HepG2 (cell line): ENCODE measurements around the gene CD300A. TPM values are rescaled to one million over a fixed set of nuclear protein-coding genes. Genes with fewer than 3 reads are reported as not detected.

Experiments
- ARNT2 ChIP-seq: sonication (generic); formaldehyde crosslinking; IDR thresholded peaks from 2 replicates; pipeline ENCODE4 v1.8.0; 2022; ENCODE audit warnings: mild to moderate bottlenecking, low read depth, missing genetic modification reagents, moderate library complexity
- IRF2 ChIP-seq: IDR thresholded peaks from 2 replicates; pipeline ENCODE4 v1.6.1; 2018; ENCODE audit warnings: missing genetic modification reagents, missing compliant biosample characterization
- LCORL ChIP-seq, 2 experiments: fragments of 450-650 bp in 1 of 2; sonication (generic) in 1 of 2; formaldehyde crosslinking in 1 of 2; IDR thresholded peaks; 2 replicates each; pipeline versions ENCODE4 v1.5.0 to v1.6.1; 2017 to 2020; ENCODE audit warnings: antibody characterized with exemption in 1 of 2, missing genetic modification reagents in 1 of 2
- RBM39 ChIP-seq: fragments of 200-400 bp; formaldehyde crosslinking; IDR thresholded peaks from one replicate; pipeline ENCODE4 v1.6.1; 2018; ENCODE audit warnings: antibody characterized with exemption, mild to moderate bottlenecking, low read depth, low read length; ENCODE audit not compliant: poor library complexity, severe bottlenecking
- SMARCC2 ChIP-seq: fragments of 450-650 bp; IDR thresholded peaks from 2 replicates; pipeline ENCODE4 v1.6.1; 2017; ENCODE audit warnings: antibody characterized with exemption, mild to moderate bottlenecking
- THYN1 ChIP-seq: sonication (generic); formaldehyde crosslinking; IDR thresholded peaks from 2 replicates; pipeline ENCODE4 v1.8.1; 2023; ENCODE audit warnings: low read depth, mild to moderate bottlenecking, moderate library complexity, missing genetic modification reagents, borderline replicate concordance
- ZNF382 ChIP-seq: sonication (generic); formaldehyde crosslinking; IDR thresholded peaks from 2 replicates; pipeline ENCODE4 v1.5.0; 2020; ENCODE audit warnings: missing genetic modification reagents, mild to moderate bottlenecking, borderline replicate concordance
- ZNF383 ChIP-seq: sonication (generic); formaldehyde crosslinking; IDR thresholded peaks from 2 replicates; pipeline ENCODE4 v1.4.0; 2020; ENCODE audit warnings: missing genetic modification reagents, mild to moderate bottlenecking, borderline replicate concordance
- ZNF430 ChIP-seq: sonication (generic); formaldehyde crosslinking; IDR thresholded peaks from 2 replicates; pipeline ENCODE4 v1.9.0; 2021; ENCODE audit warnings: mild to moderate bottlenecking, missing genetic modification reagents
- ZNF496 ChIP-seq: sonication (generic); formaldehyde crosslinking; IDR thresholded peaks from 2 replicates; pipeline ENCODE4 v1.8.1; 2023; ENCODE audit warnings: mild to moderate bottlenecking, moderate library complexity, missing genetic modification reagents; ENCODE audit not compliant: insufficient replicate concordance
- ZNF549 ChIP-seq: sonication (generic); formaldehyde crosslinking; IDR thresholded peaks from 2 replicates; pipeline ENCODE4 v1.5.0; 2020; ENCODE audit warnings: missing genetic modification reagents
- ZNF569 ChIP-seq: sonication (generic); formaldehyde crosslinking; IDR thresholded peaks from 2 replicates; pipeline ENCODE4 v1.5.0; 2020; ENCODE audit warnings: mild to moderate bottlenecking, missing genetic modification reagents, moderate library complexity, borderline replicate concordance
- ZNF713 ChIP-seq: sonication (generic); formaldehyde crosslinking; IDR thresholded peaks from 2 replicates; pipeline ENCODE4 v1.4.0; 2020; ENCODE audit warnings: mild to moderate bottlenecking, missing genetic modification reagents
- polyA plus RNA-seq, 8 experiments: library from polyadenylated mRNA; depleted of rRNA in 3 of 8; stranded (reverse) in 7 of 8; unstranded in 1 of 8; fragments of >200 nt; fragmentation: Illumina TruSeq in 4 of 8; extraction: Trizol in 4 of 8; gene quantifications; 2 replicates each; pipeline versions ENCODE4 v1.2.1 to v1.2.3, GENCODE V29; 2011 to 2016; ENCODE audit warnings: low read depth in 4 of 8, missing spikeins in 1 of 8, mixed read lengths in 1 of 8; ENCODE audit not compliant: insufficient read depth in 1 of 8
- total RNA-seq, 5 experiments: library from RNA; depleted of rRNA; stranded (reverse); fragments of >200 nt; fragmentation: Illumina TruSeq; extraction: Trizol; gene quantifications; 2 replicates each; pipeline ENCODE4 v1.2.3, GENCODE V29; 2016; ENCODE audit warnings: low read depth in 1 of 5
- TF ChIP-seq, protein P1 (sequence below): sonication (generic); formaldehyde crosslinking; IDR thresholded peaks from 2 replicates; pipeline ENCODE4 v1.9.0; 2021; ENCODE audit warnings: missing genetic modification reagents, mild to moderate bottlenecking, borderline replicate concordance
- TF ChIP-seq, protein P2 (sequence below): sonication (generic); formaldehyde crosslinking; conservative IDR thresholded peaks from 2 replicates; pipeline ENCODE4 v1.4.0; 2020; ENCODE audit warnings: mild to moderate bottlenecking, missing genetic modification reagents, moderate library complexity
- TF ChIP-seq, protein P3 (sequence below): IDR thresholded peaks from 2 replicates; pipeline ENCODE4 v1.6.1; 2012; ENCODE audit warnings: low read length, improper control_type of control experiment
- TF ChIP-seq, protein P4 (sequence below): sonication (generic); formaldehyde crosslinking; IDR thresholded peaks from 2 replicates; pipeline ENCODE4 v1.8.0; 2022; ENCODE audit warnings: mild to moderate bottlenecking, missing genetic modification reagents, moderate library complexity
- TF ChIP-seq, protein P5 (sequence below): sonication (generic); formaldehyde crosslinking; IDR thresholded peaks from 2 replicates; pipeline ENCODE4 v1.4.0; 2020; ENCODE audit warnings: low read depth, mild to moderate bottlenecking, missing genetic modification reagents

CD300A gene
- total and polyA plus RNA-seq, 2 of the 13 experiments (the other 11 are each of a cell fraction or from before 2014, with no cell fraction given): not detected

DNA sequence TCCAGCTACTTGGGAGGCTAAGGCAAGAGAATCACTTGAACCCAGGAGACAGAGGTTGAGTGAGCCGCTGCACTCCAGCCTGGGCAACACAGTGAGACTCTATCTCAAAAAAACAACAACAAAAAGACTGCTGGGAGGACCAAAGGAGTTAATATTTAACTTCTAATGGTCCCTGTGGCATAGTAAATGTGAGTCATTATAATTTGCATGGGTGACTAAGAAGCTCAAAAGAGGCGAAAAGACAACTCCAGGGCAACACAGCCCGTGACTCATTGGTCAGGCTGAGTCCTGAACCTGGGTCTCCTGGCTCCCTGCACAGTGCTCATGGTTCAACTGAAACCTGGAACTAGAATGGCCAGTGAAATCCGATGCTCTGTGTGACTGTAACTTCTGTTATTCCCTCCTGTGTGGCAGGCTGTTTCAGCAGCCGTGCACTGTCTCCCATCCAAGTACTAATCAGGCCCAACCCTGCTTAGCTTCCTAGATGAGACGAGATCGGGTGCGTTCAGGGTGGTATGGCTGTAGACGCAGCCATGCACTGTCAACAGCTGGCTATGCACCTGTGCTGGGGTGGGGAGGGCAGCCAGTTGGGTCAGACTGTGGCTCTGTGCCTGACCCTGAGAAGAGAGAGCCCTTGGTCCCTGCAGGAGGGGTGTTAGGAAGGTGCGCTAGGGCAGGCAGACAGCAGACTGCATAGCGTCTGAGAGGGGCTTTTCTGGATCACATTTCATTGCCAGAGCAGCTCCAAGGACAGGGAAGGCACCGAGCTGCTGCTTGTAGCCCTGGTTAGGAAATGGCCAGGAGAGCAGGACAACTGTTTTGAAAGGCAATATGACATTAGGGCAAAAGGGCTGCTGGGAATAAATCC is 49.0 kb upstream of the CD300A start (continued):
- TF ChIP-seq, protein P1, sequence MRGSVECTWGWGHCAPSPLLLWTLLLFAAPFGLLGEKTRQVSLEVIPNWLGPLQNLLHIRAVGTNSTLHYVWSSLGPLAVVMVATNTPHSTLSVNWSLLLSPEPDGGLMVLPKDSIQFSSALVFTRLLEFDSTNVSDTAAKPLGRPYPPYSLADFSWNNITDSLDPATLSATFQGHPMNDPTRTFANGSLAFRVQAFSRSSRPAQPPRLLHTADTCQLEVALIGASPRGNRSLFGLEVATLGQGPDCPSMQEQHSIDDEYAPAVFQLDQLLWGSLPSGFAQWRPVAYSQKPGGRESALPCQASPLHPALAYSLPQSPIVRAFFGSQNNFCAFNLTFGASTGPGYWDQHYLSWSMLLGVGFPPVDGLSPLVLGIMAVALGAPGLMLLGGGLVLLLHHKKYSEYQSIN (CRISPR knock-in tag): no peak; the same call in 1 of the 2 replicates
- TF ChIP-seq ZNF382 (CRISPR knock-in tag): no peak
- TF ChIP-seq, protein P2, sequence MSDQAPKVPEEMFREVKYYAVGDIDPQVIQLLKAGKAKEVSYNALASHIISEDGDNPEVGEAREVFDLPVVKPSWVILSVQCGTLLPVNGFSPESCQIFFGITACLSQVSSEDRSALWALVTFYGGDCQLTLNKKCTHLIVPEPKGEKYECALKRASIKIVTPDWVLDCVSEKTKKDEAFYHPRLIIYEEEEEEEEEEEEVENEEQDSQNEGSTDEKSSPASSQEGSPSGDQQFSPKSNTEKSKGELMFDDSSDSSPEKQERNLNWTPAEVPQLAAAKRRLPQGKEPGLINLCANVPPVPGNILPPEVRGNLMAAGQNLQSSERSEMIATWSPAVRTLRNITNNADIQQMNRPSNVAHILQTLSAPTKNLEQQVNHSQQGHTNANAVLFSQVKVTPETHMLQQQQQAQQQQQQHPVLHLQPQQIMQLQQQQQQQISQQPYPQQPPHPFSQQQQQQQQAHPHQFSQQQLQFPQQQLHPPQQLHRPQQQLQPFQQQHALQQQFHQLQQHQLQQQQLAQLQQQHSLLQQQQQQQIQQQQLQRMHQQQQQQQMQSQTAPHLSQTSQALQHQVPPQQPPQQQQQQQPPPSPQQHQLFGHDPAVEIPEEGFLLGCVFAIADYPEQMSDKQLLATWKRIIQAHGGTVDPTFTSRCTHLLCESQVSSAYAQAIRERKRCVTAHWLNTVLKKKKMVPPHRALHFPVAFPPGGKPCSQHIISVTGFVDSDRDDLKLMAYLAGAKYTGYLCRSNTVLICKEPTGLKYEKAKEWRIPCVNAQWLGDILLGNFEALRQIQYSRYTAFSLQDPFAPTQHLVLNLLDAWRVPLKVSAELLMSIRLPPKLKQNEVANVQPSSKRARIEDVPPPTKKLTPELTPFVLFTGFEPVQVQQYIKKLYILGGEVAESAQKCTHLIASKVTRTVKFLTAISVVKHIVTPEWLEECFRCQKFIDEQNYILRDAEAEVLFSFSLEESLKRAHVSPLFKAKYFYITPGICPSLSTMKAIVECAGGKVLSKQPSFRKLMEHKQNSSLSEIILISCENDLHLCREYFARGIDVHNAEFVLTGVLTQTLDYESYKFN: peak; percentile 53; the same call in 1 of the 2 replicates
- peak; percentile 64; the same call in 1 of the 2 replicates for TF ChIP-seq ZNF713
- TF ChIP-seq, protein P3, sequence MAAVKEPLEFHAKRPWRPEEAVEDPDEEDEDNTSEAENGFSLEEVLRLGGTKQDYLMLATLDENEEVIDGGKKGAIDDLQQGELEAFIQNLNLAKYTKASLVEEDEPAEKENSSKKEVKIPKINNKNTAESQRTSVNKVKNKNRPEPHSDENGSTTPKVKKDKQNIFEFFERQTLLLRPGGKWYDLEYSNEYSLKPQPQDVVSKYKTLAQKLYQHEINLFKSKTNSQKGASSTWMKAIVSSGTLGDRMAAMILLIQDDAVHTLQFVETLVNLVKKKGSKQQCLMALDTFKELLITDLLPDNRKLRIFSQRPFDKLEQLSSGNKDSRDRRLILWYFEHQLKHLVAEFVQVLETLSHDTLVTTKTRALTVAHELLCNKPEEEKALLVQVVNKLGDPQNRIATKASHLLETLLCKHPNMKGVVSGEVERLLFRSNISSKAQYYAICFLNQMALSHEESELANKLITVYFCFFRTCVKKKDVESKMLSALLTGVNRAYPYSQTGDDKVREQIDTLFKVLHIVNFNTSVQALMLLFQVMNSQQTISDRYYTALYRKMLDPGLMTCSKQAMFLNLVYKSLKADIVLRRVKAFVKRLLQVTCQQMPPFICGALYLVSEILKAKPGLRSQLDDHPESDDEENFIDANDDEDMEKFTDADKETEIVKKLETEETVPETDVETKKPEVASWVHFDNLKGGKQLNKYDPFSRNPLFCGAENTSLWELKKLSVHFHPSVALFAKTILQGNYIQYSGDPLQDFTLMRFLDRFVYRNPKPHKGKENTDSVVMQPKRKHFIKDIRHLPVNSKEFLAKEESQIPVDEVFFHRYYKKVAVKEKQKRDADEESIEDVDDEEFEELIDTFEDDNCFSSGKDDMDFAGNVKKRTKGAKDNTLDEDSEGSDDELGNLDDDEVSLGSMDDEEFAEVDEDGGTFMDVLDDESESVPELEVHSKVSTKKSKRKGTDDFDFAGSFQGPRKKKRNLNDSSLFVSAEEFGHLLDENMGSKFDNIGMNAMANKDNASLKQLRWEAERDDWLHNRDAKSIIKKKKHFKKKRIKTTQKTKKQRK: no peak
- TF ChIP-seq ZNF569 (CRISPR knock-in tag): no peak
- TF ChIP-seq ZNF549 (CRISPR knock-in tag): no peak
- TF ChIP-seq, protein P4, sequence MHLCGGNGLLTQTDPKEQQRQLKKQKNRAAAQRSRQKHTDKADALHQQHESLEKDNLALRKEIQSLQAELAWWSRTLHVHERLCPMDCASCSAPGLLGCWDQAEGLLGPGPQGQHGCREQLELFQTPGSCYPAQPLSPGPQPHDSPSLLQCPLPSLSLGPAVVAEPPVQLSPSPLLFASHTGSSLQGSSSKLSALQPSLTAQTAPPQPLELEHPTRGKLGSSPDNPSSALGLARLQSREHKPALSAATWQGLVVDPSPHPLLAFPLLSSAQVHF: no peak
- TF ChIP-seq ZNF496: no peak
- peak; percentile 71; the same call in 1 of the 2 replicates for TF ChIP-seq ZNF430
- no peak for TF ChIP-seq LCORL (IDR thresholded peaks at IDR 0.05)
- TF ChIP-seq LCORL (CRISPR knock-in tag; IDR thresholded peaks at IDR 0.05): peak; percentile 66; the same call in 1 of the 2 replicates
- no peak for TF ChIP-seq ZNF383 (CRISPR knock-in tag)
- no peak for TF ChIP-seq SMARCC2
- no peak for TF ChIP-seq RBM39
- TF ChIP-seq IRF2 (CRISPR knock-in tag): peak; percentile 65; the same call in 1 of the 2 replicates
- TF ChIP-seq, protein P5, sequence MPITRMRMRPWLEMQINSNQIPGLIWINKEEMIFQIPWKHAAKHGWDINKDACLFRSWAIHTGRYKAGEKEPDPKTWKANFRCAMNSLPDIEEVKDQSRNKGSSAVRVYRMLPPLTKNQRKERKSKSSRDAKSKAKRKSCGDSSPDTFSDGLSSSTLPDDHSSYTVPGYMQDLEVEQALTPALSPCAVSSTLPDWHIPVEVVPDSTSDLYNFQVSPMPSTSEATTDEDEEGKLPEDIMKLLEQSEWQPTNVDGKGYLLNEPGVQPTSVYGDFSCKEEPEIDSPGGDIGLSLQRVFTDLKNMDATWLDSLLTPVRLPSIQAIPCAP: no peak
- TF ChIP-seq ARNT2 (CRISPR knock-in tag): peak; percentile 88
- no peak for TF ChIP-seq THYN1 (CRISPR knock-in tag)
